Panc1 (cell line): Measurements from ENCODE around the gene KCNQ4.

Experiments used
- POLR2AphosphoS5 ChIP-seq: IDR thresholded peaks from 2 replicates; pipeline ENCODE4 v1.6.1; 2012; ENCODE audit warnings: mild to moderate bottlenecking, low read depth, low read length, moderate library complexity
- TF ChIP-seq, protein P1 (sequence below): fragments of 450-650 bp; IDR thresholded peaks from 2 replicates; pipeline ENCODE4 v1.5.1; 2017; ENCODE audit warnings: mild to moderate bottlenecking
- TF ChIP-seq, protein P2 (sequence below), 2 experiments: IDR thresholded peaks; 2 replicates each; pipeline ENCODE4 v1.6.1; 2011 to 2012; ENCODE audit warnings: low read depth in 2 of 2, control low read depth in 1 of 2, low read length in 1 of 2, mild to moderate bottlenecking in 1 of 2, moderate library complexity in 1 of 2; ENCODE audit not compliant: insufficient read depth in 1 of 2

DNA sequence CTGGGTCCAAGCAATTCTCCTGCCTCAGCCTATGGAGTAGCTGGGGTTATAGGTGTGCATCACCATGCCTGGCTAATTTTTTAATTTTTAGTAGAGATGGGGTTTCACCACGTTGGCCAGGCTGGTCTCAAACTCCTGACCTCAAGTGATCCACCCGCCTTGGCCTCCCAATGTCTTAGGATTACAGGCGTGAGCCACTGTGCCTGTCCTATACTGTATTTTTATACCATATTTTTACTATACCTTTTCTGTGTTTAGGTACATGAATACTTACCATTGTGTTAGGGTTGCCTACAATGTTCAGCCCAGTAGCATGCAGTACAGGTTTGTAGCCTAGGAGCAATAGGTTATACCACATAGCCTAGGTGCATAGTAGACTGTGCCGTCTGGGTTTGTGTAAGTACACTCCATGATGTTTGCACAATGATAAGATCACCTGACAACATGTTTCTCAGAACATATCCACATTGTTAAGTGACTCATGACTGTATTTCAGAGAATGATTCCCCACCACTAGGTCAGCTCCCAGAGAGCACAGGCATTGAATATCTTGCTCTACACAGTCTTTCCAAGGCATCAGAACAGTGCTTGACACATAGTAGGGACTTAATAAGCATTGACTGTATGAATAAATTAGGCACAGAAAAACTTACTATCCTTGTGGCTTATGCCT, 84.6 kb downstream of the KCNQ4 start:
- TF ChIP-seq, protein P1, sequence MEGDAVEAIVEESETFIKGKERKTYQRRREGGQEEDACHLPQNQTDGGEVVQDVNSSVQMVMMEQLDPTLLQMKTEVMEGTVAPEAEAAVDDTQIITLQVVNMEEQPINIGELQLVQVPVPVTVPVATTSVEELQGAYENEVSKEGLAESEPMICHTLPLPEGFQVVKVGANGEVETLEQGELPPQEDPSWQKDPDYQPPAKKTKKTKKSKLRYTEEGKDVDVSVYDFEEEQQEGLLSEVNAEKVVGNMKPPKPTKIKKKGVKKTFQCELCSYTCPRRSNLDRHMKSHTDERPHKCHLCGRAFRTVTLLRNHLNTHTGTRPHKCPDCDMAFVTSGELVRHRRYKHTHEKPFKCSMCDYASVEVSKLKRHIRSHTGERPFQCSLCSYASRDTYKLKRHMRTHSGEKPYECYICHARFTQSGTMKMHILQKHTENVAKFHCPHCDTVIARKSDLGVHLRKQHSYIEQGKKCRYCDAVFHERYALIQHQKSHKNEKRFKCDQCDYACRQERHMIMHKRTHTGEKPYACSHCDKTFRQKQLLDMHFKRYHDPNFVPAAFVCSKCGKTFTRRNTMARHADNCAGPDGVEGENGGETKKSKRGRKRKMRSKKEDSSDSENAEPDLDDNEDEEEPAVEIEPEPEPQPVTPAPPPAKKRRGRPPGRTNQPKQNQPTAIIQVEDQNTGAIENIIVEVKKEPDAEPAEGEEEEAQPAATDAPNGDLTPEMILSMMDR: no peak
- TF ChIP-seq, protein P2, sequence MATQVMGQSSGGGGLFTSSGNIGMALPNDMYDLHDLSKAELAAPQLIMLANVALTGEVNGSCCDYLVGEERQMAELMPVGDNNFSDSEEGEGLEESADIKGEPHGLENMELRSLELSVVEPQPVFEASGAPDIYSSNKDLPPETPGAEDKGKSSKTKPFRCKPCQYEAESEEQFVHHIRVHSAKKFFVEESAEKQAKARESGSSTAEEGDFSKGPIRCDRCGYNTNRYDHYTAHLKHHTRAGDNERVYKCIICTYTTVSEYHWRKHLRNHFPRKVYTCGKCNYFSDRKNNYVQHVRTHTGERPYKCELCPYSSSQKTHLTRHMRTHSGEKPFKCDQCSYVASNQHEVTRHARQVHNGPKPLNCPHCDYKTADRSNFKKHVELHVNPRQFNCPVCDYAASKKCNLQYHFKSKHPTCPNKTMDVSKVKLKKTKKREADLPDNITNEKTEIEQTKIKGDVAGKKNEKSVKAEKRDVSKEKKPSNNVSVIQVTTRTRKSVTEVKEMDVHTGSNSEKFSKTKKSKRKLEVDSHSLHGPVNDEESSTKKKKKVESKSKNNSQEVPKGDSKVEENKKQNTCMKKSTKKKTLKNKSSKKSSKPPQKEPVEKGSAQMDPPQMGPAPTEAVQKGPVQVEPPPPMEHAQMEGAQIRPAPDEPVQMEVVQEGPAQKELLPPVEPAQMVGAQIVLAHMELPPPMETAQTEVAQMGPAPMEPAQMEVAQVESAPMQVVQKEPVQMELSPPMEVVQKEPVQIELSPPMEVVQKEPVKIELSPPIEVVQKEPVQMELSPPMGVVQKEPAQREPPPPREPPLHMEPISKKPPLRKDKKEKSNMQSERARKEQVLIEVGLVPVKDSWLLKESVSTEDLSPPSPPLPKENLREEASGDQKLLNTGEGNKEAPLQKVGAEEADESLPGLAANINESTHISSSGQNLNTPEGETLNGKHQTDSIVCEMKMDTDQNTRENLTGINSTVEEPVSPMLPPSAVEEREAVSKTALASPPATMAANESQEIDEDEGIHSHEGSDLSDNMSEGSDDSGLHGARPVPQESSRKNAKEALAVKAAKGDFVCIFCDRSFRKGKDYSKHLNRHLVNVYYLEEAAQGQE (IDR thresholded peaks at IDR 0.05; ENCODE audit: insufficient read depth in 1 of 2, low read depth in 2 of 2, low read length in 1 of 2): no peak
- TF ChIP-seq POLR2AphosphoS5: no peak
